ENCODE measurements around the gene CCL28.

GRCh38 chr5:43348861-43349363 is 63.3 kb downstream of the CCL28 start:
- no peak for TF ChIP-seq YY1 (IDR thresholded peaks at IDR 0.05; ENCODE audit: borderline replicate concordance in 1 of 3, control insufficient read depth in 1 of 3, extremely low read depth in 1 of 3, insufficient read depth in 3 of 3, insufficient read length in 1 of 3, insufficient replicate concordance in 2 of 3, low read depth in 1 of 3, low read length in 2 of 3)
- TF ChIP-seq ZBTB40 (IDR thresholded peaks at IDR 0.05) = no peak
- TF ChIP-seq ZBTB40 (CRISPR knock-in tag; IDR thresholded peaks at IDR 0.05) = no peak
- no peak for TF ChIP-seq MGA (IDR thresholded peaks at IDR 0.05)
- TF ChIP-seq POLR2AphosphoS5 (IDR thresholded peaks at IDR 0.05; ENCODE audit: control insufficient read depth, insufficient read depth, low read depth, low read length) = no peak
- TF ChIP-seq ATF3 (IDR thresholded peaks at IDR 0.05) = no peak
- no peak for TF ChIP-seq ATF3 (CRISPR knock-in tag; conservative IDR thresholded peaks at IDR 0.05)
- TF ChIP-seq GABPA (tag; conservative IDR thresholded peaks at IDR 0.05; ENCODE audit: low read depth) = no peak
- no peak for TF ChIP-seq ZNF76 (CRISPR knock-in tag; IDR thresholded peaks at IDR 0.05; ENCODE audit: borderline replicate concordance)
- TF ChIP-seq MAX (CRISPR knock-in tag; IDR thresholded peaks at IDR 0.05) = no peak
